Measurements from ENCODE around the gene FLT3.
"Not testable (repeated sequence)": the region's sequence is repeated elsewhere in the genome, so short reads cannot be mapped to it uniquely, and the experiment has no call there.

GRCh38 chr13:28101886-28102285 lies 1.5 kb upstream of the FLT3 start:
- TF ChIP-seq CTCF (IDR thresholded peaks at IDR 0.05; ENCODE audit: low read length); EZH2 (optimal IDR thresholded peaks at IDR 0.05; ENCODE audit: low read depth, low read length); EZH2phosphoT487 (IDR thresholded peaks at IDR 0.05; ENCODE audit: low read length): not testable (repeated sequence)
